RWPE1 (cell line): ENCODE data around the gene ASIC1.

Source experiments
- CTCF ChIA-PET: fragments of 350-600 bp; sonication (Branson Sonifier 250); formaldehyde crosslinking; extraction: SDS; loops from one replicate; lab custom pipeline; 2021; lab: Yijun Ruan, JAX
- POLR2A ChIA-PET: fragments of 400-600 bp; formaldehyde crosslinking; extraction: SDS; loops from one replicate; lab custom pipeline; 2020; ENCODE audit warnings: antibody characterized with exemption; ENCODE audit not compliant: low non-redundant PET; lab: Yijun Ruan, JAX
- DNase-seq: peaks from one replicate; pipeline ENCODE4 v3.0.0; 2012; ENCODE audit warnings: low spot score
- H3K27ac ChIP-seq: fragments of 450-650 bp; 2 replicates; pipeline ENCODE4 v1.5.1; 2017
- TF ChIP-seq, protein P1 (sequence below): fragments of 450-650 bp; conservative IDR thresholded peaks from 2 replicates; pipeline ENCODE4 v1.5.1; 2017; ENCODE audit warnings: low read depth, mild to moderate bottlenecking

The ASIC1 gene

GRCh38 chr12:50061946-50062686 is 4.7 kb downstream of the ASIC1 start:
- peak overlapping the region; percentile 85 for H3K27ac ChIP-seq
- no peak for DNase-seq
- ChIA-PET CTCF (interaction anchor here (0.6 to 1.0 kb wide), 2 partner anchors 23 to 81 kb away, joined by 4 to 5 read pairs; no protein-coding TSS in a partner anchor), POLR2A (no interaction called here)
- TF ChIP-seq, protein P1, sequence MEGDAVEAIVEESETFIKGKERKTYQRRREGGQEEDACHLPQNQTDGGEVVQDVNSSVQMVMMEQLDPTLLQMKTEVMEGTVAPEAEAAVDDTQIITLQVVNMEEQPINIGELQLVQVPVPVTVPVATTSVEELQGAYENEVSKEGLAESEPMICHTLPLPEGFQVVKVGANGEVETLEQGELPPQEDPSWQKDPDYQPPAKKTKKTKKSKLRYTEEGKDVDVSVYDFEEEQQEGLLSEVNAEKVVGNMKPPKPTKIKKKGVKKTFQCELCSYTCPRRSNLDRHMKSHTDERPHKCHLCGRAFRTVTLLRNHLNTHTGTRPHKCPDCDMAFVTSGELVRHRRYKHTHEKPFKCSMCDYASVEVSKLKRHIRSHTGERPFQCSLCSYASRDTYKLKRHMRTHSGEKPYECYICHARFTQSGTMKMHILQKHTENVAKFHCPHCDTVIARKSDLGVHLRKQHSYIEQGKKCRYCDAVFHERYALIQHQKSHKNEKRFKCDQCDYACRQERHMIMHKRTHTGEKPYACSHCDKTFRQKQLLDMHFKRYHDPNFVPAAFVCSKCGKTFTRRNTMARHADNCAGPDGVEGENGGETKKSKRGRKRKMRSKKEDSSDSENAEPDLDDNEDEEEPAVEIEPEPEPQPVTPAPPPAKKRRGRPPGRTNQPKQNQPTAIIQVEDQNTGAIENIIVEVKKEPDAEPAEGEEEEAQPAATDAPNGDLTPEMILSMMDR, result no peak

DNA sequence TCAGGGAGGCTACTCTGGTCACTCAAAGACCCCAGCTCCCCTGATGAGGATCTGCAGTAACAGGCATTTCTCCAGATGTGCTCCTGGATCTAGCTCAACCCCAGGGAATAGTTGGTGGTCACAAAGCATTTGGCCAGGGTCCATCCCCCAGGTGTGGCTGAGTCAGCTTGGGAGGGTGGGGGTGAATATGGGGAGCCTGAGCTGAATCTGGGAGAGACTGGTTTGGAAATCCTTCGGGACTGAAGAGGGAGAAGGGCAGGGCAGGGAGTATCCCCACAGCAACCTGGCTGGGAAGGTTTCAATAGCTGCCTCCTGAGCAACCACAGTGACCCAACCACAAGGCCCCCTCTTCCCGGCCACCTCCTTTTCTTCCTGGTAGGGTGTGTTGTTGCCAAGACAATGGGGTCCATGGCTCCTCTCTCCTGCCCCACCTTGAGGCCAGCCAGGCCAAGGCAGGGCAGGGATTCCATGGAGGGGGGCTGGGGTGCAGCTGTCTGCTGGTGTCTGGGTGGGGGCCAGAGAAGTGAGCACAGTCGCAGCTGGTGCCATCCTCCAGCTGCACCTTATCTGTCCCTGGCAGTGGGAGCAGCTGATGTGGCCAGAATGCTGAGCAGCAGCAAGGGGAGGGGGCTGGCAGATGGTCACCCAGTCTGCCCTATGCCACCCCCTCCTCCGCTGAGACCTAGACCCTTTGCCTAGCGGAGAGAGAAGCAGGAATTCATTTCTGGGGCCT is 5.5 kb downstream of the ASIC1 start:
- TF ChIP-seq, protein P1, result no peak
- H3K27ac ChIP-seq, result peak overlapping the region; percentile 85
- DNase-seq, result no peak
- ChIA-PET POLR2A (interaction anchor here (0.6 kb wide), 1 partner anchor 134 kb away, joined by 3 read pairs; no protein-coding TSS in a partner anchor), CTCF (interaction anchor here (0.5 to 1.0 kb wide), 4 partner anchors 24 to 324 kb away, joined by 3 to 5 read pairs (median 4); no protein-coding TSS in a partner anchor)

DNA sequence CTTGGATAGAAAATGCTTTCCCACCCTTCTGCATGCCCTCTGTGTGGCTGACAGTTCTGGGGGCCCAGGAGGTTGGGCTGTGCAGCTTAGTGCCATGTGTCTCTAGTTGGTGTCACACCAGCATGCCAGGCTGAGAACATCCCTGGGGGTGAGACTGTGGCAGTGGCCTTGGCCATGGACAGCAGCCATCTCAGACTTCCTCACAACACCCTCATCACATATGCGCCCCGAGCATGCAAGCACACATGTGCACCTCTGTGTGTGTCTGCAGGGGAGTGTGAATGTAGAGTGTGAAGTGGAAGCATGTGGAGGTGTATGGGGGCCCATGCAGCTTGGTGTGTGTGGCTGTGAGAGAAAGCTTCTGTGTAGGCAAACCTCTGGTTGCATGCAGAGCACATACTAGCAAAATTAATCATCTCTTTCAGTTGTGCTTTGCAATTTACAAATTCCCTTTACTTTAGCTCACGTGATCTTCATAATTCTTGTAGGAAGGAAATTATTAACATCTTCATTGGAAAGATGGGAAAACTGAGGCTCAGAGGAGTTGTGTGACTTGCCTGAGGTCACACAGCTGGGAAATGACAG is 8.4 kb downstream of the ASIC1 start:
- no peak for DNase-seq
- H3K27ac ChIP-seq, result no peak overlapping the region
- ChIA-PET CTCF (interaction anchor here (0.6 to 2.0 kb wide), 3 partner anchors 95 to 120 kb away, joined by 3 to 7 read pairs (median 3); no protein-coding TSS in a partner anchor), POLR2A (no interaction called here)
- TF ChIP-seq, protein P1, result no peak

- ChIA-PET POLR2A (no interaction called here), CTCF (interaction anchor here (1.1 to 2.0 kb wide), 3 partner anchors 11 to 120 kb away, joined by 3 to 12 read pairs (median 7); no protein-coding TSS in a partner anchor)
- TF ChIP-seq, protein P1, result no peak
- H3K27ac ChIP-seq, result no peak overlapping the region
- DNase-seq, result no peak
These were observed 9.0 kb downstream of the ASIC1 start for GRCh38 chr12:50066402-50066801.

DNA sequence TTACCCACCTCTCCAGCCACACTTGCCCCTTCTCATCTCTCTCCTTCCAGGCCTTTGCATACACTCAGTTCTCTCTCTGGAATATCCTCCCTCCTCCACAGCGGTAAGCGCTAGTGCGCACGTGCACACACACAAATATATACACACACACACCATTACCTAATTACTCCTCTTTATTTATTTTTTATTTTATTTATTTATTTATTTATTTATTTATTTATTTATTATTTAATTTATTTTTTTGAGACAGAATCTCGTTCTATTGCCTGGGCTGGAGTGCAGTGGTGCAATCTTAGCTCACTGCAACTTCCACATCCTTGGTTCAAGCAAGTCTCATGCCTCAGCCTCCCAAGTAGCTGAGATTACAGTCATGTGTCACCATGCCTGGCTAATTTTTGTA is 11.7 kb downstream of the ASIC1 start:
- ChIA-PET POLR2A (no interaction called here), CTCF (interaction anchor here (0.6 to 4.8 kb wide), 3 partner anchors 102 to 202 kb away, joined by 5 to 37 read pairs (median 22); no protein-coding TSS in a partner anchor)
- no peak for DNase-seq
- no peak overlapping the region for H3K27ac ChIP-seq
- TF ChIP-seq, protein P1, result no peak

DNA sequence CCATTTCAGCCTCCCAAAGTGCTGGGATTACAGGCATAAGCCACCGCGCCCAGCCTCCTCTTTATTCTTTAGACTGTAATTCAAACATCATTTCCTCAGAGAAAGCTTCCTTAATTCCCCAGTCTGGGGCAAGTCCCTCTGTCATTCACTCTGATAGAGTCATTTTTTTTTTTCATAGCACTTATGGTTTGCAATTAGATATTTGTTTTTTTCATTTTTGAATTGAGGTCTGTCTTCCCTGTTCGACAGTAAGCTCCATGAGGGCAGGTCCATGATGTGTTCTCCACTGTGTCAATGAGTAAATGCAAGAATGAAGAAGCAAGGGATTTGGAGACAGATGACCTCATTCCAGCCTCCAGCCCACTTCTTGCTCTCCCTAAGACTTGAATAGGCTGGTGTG is 12.1 kb downstream of the ASIC1 start:
- no peak for DNase-seq
- no peak overlapping the region for H3K27ac ChIP-seq
- TF ChIP-seq, protein P1, result no peak
- POLR2A ChIA-PET, result no interaction called here
- CTCF ChIA-PET, result interaction anchor here (0.6 to 4.8 kb wide), 7 partner anchors 13 to 994 kb away, joined by 3 to 37 read pairs (median 5); no protein-coding TSS in a partner anchor
